ENCODE results near the gene SUDS3.

DNA sequence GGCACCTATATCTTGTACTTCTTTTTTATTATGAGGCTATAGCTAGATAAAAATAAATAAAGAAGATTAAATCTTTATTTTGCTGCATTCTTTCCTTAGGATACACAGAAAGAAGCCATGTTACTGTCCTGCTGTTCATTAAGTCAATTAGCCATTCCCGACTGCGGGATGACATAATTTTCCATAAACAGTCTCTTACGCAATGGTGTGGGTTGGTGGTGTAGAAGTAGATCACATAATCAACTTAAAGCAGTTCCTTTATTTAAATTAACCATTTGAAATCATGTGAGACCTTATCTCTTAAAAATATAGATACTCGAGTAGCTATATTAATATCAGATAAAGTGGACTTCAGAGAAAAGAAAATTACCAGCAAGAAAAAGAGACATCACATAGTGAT lies 43.8 kb upstream of the SUDS3 start:
- TF ChIP-seq, protein P1, sequence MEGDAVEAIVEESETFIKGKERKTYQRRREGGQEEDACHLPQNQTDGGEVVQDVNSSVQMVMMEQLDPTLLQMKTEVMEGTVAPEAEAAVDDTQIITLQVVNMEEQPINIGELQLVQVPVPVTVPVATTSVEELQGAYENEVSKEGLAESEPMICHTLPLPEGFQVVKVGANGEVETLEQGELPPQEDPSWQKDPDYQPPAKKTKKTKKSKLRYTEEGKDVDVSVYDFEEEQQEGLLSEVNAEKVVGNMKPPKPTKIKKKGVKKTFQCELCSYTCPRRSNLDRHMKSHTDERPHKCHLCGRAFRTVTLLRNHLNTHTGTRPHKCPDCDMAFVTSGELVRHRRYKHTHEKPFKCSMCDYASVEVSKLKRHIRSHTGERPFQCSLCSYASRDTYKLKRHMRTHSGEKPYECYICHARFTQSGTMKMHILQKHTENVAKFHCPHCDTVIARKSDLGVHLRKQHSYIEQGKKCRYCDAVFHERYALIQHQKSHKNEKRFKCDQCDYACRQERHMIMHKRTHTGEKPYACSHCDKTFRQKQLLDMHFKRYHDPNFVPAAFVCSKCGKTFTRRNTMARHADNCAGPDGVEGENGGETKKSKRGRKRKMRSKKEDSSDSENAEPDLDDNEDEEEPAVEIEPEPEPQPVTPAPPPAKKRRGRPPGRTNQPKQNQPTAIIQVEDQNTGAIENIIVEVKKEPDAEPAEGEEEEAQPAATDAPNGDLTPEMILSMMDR (conservative IDR thresholded peaks at IDR 0.05 in 1 of 2, IDR thresholded peaks at IDR 0.05 in 1 of 2; ENCODE audit: low read depth in 1 of 2, low read length in 2 of 2): no peak
- no peak for TF ChIP-seq EZH2 (IDR thresholded peaks at IDR 0.05; ENCODE audit: low read length, missing control alignments)

Measured in fibroblast of lung (primary cell).